Endothelial cell of umbilical vein (primary cell): Measurements from ENCODE around the gene AGRN. TPM values are rescaled to one million over a fixed set of nuclear protein-coding genes. Genes with fewer than 3 reads are reported as not detected.

ENCODE experiments used
- BruUV-seq: library from RNA; stranded (reverse); fragments of 400-500 nt; replicated peaks from 2 replicates; lab custom pipeline; 2021; lab: Mats Ljungman, UMichigan
- CTCF ChIA-PET: fragments of 300-600, 350-600 bp; sonication (Branson Sonifier 250); formaldehyde crosslinking; loops from one replicate; lab custom pipeline; 2021; ENCODE audit warnings: antibody characterized with exemption, inconsistent platforms; lab: Charles Lee
- POLR2A ChIA-PET: fragments of 300-600, 350-600 bp; sonication (Branson Sonifier 250); formaldehyde crosslinking; loops from one replicate; lab custom pipeline; 2021; ENCODE audit warnings: antibody characterized with exemption, inconsistent platforms; lab: Charles Lee
- DNase-seq: peaks from one replicate; pipeline ENCODE4 v3.0.0-alpha.2; 2011; ENCODE audit warnings: low read depth, low spot score
- FAIRE-seq: peaks from 2 replicates; lab custom pipeline; 2011; peaks lifted over from hg19 to GRCh38; lab: Jason Lieb, UNC
- H2AFZ ChIP-seq: 2 replicates; pipeline ENCODE4 v1.6.0; 2012; ENCODE audit warnings: low read depth, low read length, control low read depth, inconsistent platforms
- H3K27ac ChIP-seq: 2 replicates; pipeline ENCODE4 v1.5.1; 2011; ENCODE audit warnings: low read depth, mild to moderate bottlenecking, control low read depth, low read length, moderate library complexity; ENCODE audit not compliant: insufficient read depth
- H3K27me3 ChIP-seq, 2 experiments: 2 replicates each; pipeline versions ENCODE4 v1.6.0 to v1.6.1; 2011; ENCODE audit warnings: low read length in 2 of 2, mixed read lengths in 1 of 2; ENCODE audit not compliant: control insufficient read depth in 2 of 2, insufficient read depth in 2 of 2
- H3K36me3 ChIP-seq, 2 experiments: 2 replicates in 1 of 2; 3 replicates in 1 of 2; pipeline ENCODE4 v1.5.1; 2011; ENCODE audit warnings: low read length in 2 of 2, mild to moderate bottlenecking in 1 of 2, moderate library complexity in 1 of 2; ENCODE audit not compliant: control insufficient read depth in 2 of 2, insufficient read depth in 2 of 2; ENCODE audit errors: extremely low read depth in 1 of 2
- H3K4me1 ChIP-seq: 3 replicates; pipeline ENCODE4 v1.5.1; 2011; ENCODE audit warnings: mild to moderate bottlenecking, low read length; ENCODE audit not compliant: control insufficient read depth, insufficient read depth; ENCODE audit errors: extremely low read depth
- H3K4me2 ChIP-seq: 2 replicates; pipeline ENCODE4 v1.6.1; 2011; ENCODE audit warnings: low read length, control low read depth, mixed read lengths; ENCODE audit not compliant: insufficient read depth
- H3K4me3 ChIP-seq, 3 experiments: fragments of 200-600 bp in 1 of 3; sonication (generic), shearing (Covaris generic) in 1 of 3; replicated peaks in 1 of 3; 2 replicates each; pipeline ENCODE4 v1.5.1; 2011 to 2016; ENCODE audit warnings: control low read depth in 3 of 3, low read length in 3 of 3, mild to moderate bottlenecking in 2 of 3, inconsistent platforms in 1 of 3, low read depth in 1 of 3, moderate library complexity in 1 of 3; ENCODE audit not compliant: insufficient read depth in 1 of 3
- H3K79me2 ChIP-seq: 2 replicates; pipeline ENCODE4 v1.6.0; 2012; ENCODE audit warnings: low read length, inconsistent platforms; ENCODE audit not compliant: control insufficient read depth, insufficient read depth
- H3K9ac ChIP-seq: replicated peaks from 2 replicates; pipeline ENCODE3; 2011; ENCODE audit warnings: low read length, control low read depth; ENCODE audit not compliant: insufficient read depth; ENCODE audit errors: extremely low read depth
- H3K9me1 ChIP-seq: replicated peaks from 3 replicates; pipeline ENCODE4 v1.6.0; 2011; ENCODE audit warnings: mild to moderate bottlenecking, low read length; ENCODE audit not compliant: control insufficient read depth, insufficient read depth; ENCODE audit errors: extremely low read depth
- H3K9me3 ChIP-seq: replicated peaks from 2 replicates; pipeline ENCODE4 v1.5.1; 2012; ENCODE audit warnings: low read length, inconsistent platforms; ENCODE audit not compliant: control insufficient read depth, insufficient read depth
- H4K20me1 ChIP-seq: replicated peaks from 2 replicates; pipeline ENCODE3; 2011; ENCODE audit warnings: mild to moderate bottlenecking, low read length; ENCODE audit not compliant: control insufficient read depth, insufficient read depth; ENCODE audit errors: extremely low read depth
- GATA2 ChIP-seq: IDR thresholded peaks from 2 replicates; pipeline ENCODE4 v1.7.0; 2011; ENCODE audit warnings: low read depth, mild to moderate bottlenecking, moderate library complexity, mixed read lengths, low read length; ENCODE audit not compliant: insufficient read length, insufficient read depth
- JUN ChIP-seq: IDR thresholded peaks from 2 replicates; pipeline ENCODE4 v1.6.1; 2011; ENCODE audit warnings: borderline replicate concordance, low read depth; ENCODE audit not compliant: insufficient read length, insufficient read depth
- MYC ChIP-seq: IDR thresholded peaks from one replicate; pipeline ENCODE4 v1.6.1; 2011; ENCODE audit warnings: mild to moderate bottlenecking, low read depth, low read length
- POLR2A ChIP-seq: IDR thresholded peaks from 2 replicates; pipeline ENCODE4 v1.6.1; 2012; ENCODE audit warnings: low read depth, mild to moderate bottlenecking, control low read depth, low read length
- POLR2AphosphoS5 ChIP-seq: IDR thresholded peaks from 2 replicates; pipeline ENCODE4 v1.6.1; 2012; ENCODE audit warnings: low read depth, mild to moderate bottlenecking, control low read depth, low read length, moderate library complexity; ENCODE audit not compliant: insufficient read depth
- dilution Hi-C: fragments of 300-500 bp; cut with MboI; formaldehyde crosslinking; loops from one replicate; pipeline ENCODE4 v1.15.0; 2019; ENCODE audit warnings: low sequenced_read_pairs; ENCODE audit not compliant: extremely low pct_ligation_motif_present
- intact Hi-C: fragments of 100-400 bp; cut with micrococcal nuclease; formaldehyde crosslinking; loops from one replicate; pipeline ENCODE4 v1.10.0; 2022
- polyA plus RNA-seq, 4 experiments: library from polyadenylated mRNA; depleted of rRNA in 3 of 4; stranded (reverse) in 3 of 4; unstranded in 1 of 4; fragments of >200 nt; gene quantifications; 2 replicates each; pipeline versions ENCODE4 v1.2.1 to v1.2.3, GENCODE V29; 2011 to 2012; ENCODE audit warnings: missing spikeins in 1 of 4
- total RNA-seq: library from RNA; stranded (reverse); gene quantifications from 2 replicates; pipeline ENCODE4 v1.2.3, GENCODE V29; 2021
- TF ChIP-seq, protein P1 (sequence below), 2 donors: IDR thresholded peaks; 1 replicate in 1 of 2; 2 replicates in 1 of 2; pipeline ENCODE4 v1.5.1; 2011; ENCODE audit warnings: low read length in 2 of 2, mild to moderate bottlenecking in 2 of 2, moderate library complexity in 2 of 2, control low read depth in 1 of 2, inconsistent platforms in 1 of 2, low read depth in 1 of 2; ENCODE audit not compliant: insufficient read depth in 1 of 2; ENCODE audit errors: extremely low read depth in 1 of 2
- TF ChIP-seq, protein P2 (sequence below): IDR thresholded peaks from 2 replicates; pipeline ENCODE4 v1.6.1; 2011; ENCODE audit not compliant: insufficient read depth, insufficient read length

Gene AGRN
- total and polyA plus RNA-seq, 2 donors (not counting 3 experiments of a cell fraction or from before 2014, with no cell fraction given), result 66.6 to 67.8 TPM

DNA sequence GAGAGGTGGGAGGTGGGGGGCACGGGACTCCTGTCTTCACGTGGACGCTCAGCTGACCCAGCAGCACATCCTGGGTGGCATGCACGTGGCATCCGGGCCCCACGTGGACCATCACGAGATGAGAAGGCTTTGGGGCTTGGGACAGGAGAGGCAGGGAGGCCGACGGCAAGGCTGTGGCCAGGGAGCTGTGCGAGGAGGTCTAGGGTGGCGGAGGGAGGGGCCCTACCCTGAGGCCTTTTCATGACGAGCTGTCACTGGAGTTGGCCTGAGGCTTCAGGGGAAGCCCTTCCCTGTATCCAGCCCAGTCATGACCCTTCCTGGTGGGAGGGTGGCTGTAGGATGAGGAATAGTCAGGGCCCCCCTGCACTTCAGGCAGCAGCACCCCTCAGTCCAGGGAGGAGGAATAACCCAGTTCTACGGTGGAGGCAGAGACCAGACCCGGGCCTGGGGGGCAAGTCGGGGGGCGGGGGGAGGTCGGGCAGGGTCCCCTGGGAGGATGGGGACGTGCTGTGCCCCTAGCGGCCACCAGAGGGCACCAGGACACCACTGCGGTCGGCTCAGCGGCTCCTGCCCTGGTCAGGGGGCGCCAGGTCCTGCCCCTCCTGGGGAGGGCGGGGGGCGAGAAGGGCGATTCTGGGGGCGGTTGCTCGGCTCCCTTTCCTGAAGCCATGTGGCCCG is 36.0 kb upstream of the AGRN start:
- Histone ChIP-seq H3K4me2 (no peak overlapping the region), H3K27ac (no peak overlapping the region), H4K20me1 (no peaks in the 10 kb centered on the region), H3K9me1 (no peaks in the 10 kb centered on the region), H2AFZ (no peak overlapping the region), H3K4me3 (no peak overlapping the region), H3K4me1 (no peaks in the 10 kb centered on the region), H3K9me3 (no peaks in the 10 kb centered on the region), H3K27me3 (peaks cover 2 to 3% of the 10 kb centered on the region in 2 experiments), H3K79me2 (no peaks in the 10 kb centered on the region), H3K36me3 (no peaks in the 10 kb centered on the region), H3K9ac (no peak overlapping the region)
- FAIRE-seq (peak; percentile 31), DNase-seq (no peak)
- dilution Hi-C loops (no loop called here), intact Hi-C loops (loop anchor here (1.0 to 2.0 kb wide), 3 partner anchors 78 to 306 kb away; partner anchors contain the start of gene C1orf159)
- no TSS peak for BruUV-seq
- CTCF ChIA-PET, result interaction anchor here (0.5 to 5.1 kb wide), 34 partner anchors 8 to 309 kb away, joined by 3 to 77 read pairs (median 5); partner anchors contain the start of genes HES4, ISG15, NOC2L and PLEKHN1
- no peak for TF ChIP-seq GATA2
- TF ChIP-seq JUN, result no peak
- TF ChIP-seq, protein P1, sequence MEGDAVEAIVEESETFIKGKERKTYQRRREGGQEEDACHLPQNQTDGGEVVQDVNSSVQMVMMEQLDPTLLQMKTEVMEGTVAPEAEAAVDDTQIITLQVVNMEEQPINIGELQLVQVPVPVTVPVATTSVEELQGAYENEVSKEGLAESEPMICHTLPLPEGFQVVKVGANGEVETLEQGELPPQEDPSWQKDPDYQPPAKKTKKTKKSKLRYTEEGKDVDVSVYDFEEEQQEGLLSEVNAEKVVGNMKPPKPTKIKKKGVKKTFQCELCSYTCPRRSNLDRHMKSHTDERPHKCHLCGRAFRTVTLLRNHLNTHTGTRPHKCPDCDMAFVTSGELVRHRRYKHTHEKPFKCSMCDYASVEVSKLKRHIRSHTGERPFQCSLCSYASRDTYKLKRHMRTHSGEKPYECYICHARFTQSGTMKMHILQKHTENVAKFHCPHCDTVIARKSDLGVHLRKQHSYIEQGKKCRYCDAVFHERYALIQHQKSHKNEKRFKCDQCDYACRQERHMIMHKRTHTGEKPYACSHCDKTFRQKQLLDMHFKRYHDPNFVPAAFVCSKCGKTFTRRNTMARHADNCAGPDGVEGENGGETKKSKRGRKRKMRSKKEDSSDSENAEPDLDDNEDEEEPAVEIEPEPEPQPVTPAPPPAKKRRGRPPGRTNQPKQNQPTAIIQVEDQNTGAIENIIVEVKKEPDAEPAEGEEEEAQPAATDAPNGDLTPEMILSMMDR (IDR thresholded peaks at IDR 0.05; ENCODE audit: extremely low read depth in 1 of 2, insufficient read depth in 1 of 2, low read depth in 1 of 2, low read length in 2 of 2), result peak; percentile 30 to 92
- no peak for TF ChIP-seq POLR2A
- TF ChIP-seq, protein P2, sequence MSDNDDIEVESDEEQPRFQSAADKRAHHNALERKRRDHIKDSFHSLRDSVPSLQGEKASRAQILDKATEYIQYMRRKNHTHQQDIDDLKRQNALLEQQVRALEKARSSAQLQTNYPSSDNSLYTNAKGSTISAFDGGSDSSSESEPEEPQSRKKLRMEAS, result no peak
- TF ChIP-seq POLR2AphosphoS5, result no peak
- no peak for TF ChIP-seq MYC
- POLR2A ChIA-PET, result no interaction called here
